ENCODE data around the gene EEPD1. TPM values are rescaled to one million over a fixed set of nuclear protein-coding genes. Genes with fewer than 3 reads are reported as not detected.
"Not testable (repeated sequence)": the region's sequence is repeated elsewhere in the genome, so short reads cannot be mapped to it uniquely, and the experiment has no call there.

EEPD1 gene
- 1 to 10 TPM; 1.3 TPM for total RNA-seq

DNA sequence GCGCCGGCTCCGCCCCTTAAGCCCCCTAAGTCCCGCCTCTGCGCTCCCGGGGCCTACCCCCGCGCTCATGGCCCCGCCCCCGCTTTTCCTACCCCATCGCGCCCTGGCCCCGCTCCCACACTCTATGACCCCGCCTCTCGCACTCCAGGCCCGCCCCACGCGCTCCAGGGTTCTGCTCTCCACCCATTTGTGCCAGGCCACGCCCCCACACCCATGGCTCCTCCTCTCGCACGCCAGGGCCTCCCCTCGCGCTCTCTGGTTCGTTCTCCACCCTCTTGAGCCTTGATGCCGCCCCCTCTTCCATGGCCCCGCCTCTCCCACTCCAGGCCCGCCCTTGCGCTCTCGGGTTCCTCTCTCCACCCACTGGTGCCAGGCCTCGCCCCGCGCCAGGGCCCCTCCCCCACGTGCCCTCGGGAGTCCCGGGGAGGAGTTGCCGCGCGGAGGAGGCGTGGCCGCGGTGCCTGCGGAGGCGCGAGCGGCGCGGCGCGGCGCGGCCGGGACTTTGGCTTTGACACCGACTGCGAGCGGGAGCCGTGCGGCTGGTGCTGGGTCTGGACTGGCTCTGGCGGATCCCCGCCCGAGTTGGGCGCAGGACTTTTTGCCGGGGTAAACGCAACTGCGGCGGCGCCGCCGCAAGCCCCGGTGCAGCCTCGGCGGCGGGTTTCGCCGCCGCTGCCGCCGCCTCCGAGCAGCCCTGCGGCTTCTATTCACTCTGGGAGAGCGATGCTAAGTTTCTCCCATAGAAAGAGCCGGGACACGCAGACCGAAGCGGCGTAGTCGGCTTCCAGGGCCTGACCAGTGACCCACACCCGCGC lies at the start of gene EEPD1:
Gene EEPD1 (plus strand): TSS at position 499 of the 815 bp plus-strand sequence. CDS start 1,071 bp downstream, outside the sequence.
- intact Hi-C loops (cut with DNase I, micrococcal nuclease): loop anchor here (1.0 to 2.0 kb wide), 9 partner anchors 38 to 458 kb away; partner anchors contain the start of genes SEPTIN7 (in 2 of the 2), ANLN (in 1 of the 2) and HERPUD2 (in 1 of the 2)
- no peaks in the 10 kb centered on the region for H3K9me3 Mint-ChIP-seq (ENCODE audit: low read depth)
- peaks cover 29% of the 10 kb centered on the region for H3K4me1 Mint-ChIP-seq
- no peaks in the 10 kb centered on the region for H3K27me3 Mint-ChIP-seq
- CTCF ChIA-PET: no interaction called here
- POLR2A ChIA-PET: no interaction called here
- H3K4me3 Mint-ChIP-seq: peak within 1 kb of the TSS; percentile 71
- peak within 1 kb of the TSS; percentile 43 for H3K27ac Mint-ChIP-seq
- ATAC-seq: peak; percentile 98
- H3K36me3 Mint-ChIP-seq (ENCODE audit: low read depth): no peaks in the 10 kb centered on the region
- DNase-seq: peak; percentile 100

- Mint-ChIP-seq H3K4me1 (no peaks in the 10 kb centered on the region), H3K27ac (no peak overlapping the region), H3K9me3 (ENCODE audit: low read depth) (peaks cover 8% of the 10 kb centered on the region), H3K27me3 (no peaks in the 10 kb centered on the region), H3K36me3 (ENCODE audit: low read depth) (no peaks in the 10 kb centered on the region), H3K4me3 (no peak overlapping the region)
- ChIA-PET POLR2A (no interaction called here), CTCF (interaction anchor here (0.5 kb wide), 2 partner anchors 18 to 184 kb away, joined by 3 to 4 read pairs; no protein-coding TSS in a partner anchor)
- intact Hi-C loops (cut with DNase I, micrococcal nuclease): no loop called here
- ATAC-seq: no peak
- no peak for DNase-seq
Observed at GRCh38 chr7:36103837-36104561, 49.1 kb upstream of the EEPD1 start.

DNA sequence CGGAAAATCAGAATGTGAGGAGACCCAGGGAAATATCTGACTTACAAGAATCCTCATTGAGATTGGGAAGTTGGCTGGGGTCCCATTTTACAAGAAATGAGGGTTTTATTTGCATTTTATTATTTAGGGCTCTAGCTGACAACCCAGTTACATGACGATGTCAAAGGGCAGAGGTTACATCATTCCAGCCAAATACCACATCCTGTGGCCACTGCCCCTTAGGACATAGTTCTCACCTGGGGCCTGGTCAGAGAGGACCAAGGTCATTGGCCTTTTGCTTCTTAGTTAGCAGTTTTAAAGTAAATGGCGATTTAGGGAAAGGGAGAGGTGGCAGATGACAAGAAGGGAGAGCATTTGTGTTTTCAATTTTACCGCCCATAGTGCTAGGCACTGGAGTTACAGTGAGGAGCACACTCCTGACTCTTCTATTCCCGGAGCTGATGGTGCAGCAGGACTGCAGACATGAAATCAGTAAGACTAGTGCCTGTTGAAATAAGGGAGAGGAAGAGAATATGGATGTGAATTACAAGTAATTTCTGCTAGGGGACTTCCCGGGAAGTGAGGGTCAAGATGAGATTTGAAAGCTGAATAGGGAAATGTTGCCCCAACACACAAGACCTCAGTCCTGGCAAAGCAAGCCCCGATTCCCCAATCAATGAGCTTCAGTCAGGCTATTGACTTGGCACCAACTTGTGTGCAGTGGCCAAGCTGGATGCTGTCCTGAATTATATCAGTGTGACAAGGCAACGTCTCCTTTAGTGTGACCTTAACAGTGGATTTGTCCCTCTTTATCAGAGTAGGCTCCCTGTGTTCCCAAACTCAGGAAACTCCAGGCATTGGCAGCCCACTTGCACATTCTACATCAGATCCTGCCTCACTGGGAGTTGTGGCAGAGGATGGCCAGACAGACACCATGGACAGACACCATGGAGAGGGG lies 45.8 kb upstream of the EEPD1 start:
- H3K4me3 Mint-ChIP-seq: peak overlapping the region; percentile 16
- H3K27me3 Mint-ChIP-seq; H3K27ac Mint-ChIP-seq; H3K4me1 Mint-ChIP-seq; ATAC-seq; intact Hi-C loops (cut with DNase I, micrococcal nuclease); CTCF ChIA-PET; POLR2A ChIA-PET; DNase-seq; H3K9me3 Mint-ChIP-seq (ENCODE audit: low read depth); H3K36me3 Mint-ChIP-seq (ENCODE audit: low read depth): not testable (repeated sequence)

DNA sequence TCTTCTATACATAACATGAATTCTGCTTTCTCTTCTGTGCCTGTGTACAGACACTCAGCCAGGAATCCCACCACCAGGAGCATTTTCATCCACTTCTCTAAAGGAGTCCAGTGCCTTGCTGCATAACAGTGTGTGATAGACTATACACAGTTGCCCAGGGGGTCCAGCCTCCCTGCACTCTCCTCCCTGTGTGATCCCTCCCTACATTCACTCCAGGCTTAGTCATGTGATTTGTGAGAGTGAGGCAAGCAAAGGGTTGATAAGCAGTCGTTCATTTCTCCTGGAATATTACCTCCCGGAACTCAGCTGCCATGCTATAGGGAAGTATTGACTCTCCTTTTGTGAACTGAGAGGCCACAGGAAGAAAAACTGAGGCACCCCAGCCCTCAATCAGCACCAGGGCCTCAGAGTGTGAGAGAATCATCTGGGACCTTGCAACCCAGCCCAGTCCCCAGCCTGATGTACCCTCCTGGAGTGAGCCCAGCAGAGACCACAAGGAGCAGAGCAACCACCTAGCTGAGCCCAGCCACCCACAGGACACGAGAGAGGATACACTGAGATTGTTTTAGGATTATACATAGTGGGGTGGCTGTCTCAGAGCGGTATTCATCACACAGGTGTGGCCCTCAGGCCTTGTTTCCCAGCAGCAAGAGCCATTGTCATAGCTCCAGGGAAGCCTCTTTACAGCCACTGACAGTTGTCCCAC lies 45.0 kb upstream of the EEPD1 start:
- intact Hi-C loops (cut with DNase I, micrococcal nuclease): no loop called here
- ChIA-PET CTCF (no interaction called here), POLR2A (no interaction called here)
- ATAC-seq (no peak), DNase-seq (no peak)
- Mint-ChIP-seq H3K4me1 (no peaks in the 10 kb centered on the region), H3K9me3 (ENCODE audit: low read depth) (no peaks in the 10 kb centered on the region), H3K27ac (no peak overlapping the region), H3K27me3 (peaks cover 6% of the 10 kb centered on the region), H3K4me3 (no peak overlapping the region), H3K36me3 (ENCODE audit: low read depth) (no peaks in the 10 kb centered on the region)

- H3K4me1 Mint-ChIP-seq: no peaks in the 10 kb centered on the region
- ATAC-seq (no peak), DNase-seq (no peak)
- H3K27me3 Mint-ChIP-seq: peaks cover 10% of the 10 kb centered on the region
- ChIA-PET CTCF (no interaction called here), POLR2A (interaction anchor here (0.6 kb wide), 1 partner anchor 77 kb away, joined by 3 read pairs; no protein-coding TSS in a partner anchor)
- no peak overlapping the region for H3K4me3 Mint-ChIP-seq
- H3K36me3 Mint-ChIP-seq (ENCODE audit: low read depth): no peaks in the 10 kb centered on the region
- intact Hi-C loops (cut with DNase I, micrococcal nuclease): no loop called here
- no peak overlapping the region for H3K27ac Mint-ChIP-seq
- no peaks in the 10 kb centered on the region for H3K9me3 Mint-ChIP-seq (ENCODE audit: low read depth)
Observed at GRCh38 chr7:36109013-36109627, 43.9 kb upstream of the EEPD1 start.

DNA sequence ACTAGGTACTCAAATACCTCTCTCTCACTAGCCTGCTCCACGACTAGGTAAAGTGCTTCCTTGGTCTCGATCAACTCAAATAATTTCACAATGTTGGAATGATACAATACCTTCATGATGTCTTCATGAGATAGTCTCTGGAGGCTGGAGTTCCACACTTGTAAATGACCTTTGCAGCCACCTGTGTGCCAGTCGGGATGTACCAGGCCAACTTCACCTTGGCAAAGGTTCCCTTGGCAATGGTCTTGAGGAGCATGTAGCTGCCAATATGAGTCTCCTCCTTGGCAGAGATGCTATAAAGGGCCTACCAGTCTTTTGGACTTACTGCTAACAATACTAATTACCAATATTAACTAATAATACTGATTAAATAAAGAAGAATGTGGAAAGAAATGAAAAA lies 42.5 kb upstream of the EEPD1 start:
- intact Hi-C loops (cut with DNase I, micrococcal nuclease): loop anchor here (10.0 kb wide), 2 partner anchors 306 to 386 kb away; partner anchors contain the start of gene SEPTIN7 (in 1 of the 2)

GRCh38 chr7:36112969-36113368 lies 40.1 kb upstream of the EEPD1 start:
- no peaks in the 10 kb centered on the region for H3K36me3 Mint-ChIP-seq (ENCODE audit: low read depth)
- intact Hi-C loops (cut with DNase I, micrococcal nuclease): loop anchor here (10.0 kb wide), 2 partner anchors 308 to 388 kb away; partner anchors contain the start of gene SEPTIN7 (in 1 of the 2)
- no peaks in the 10 kb centered on the region for H3K9me3 Mint-ChIP-seq (ENCODE audit: low read depth)
- peaks cover 23% of the 10 kb centered on the region for H3K27me3 Mint-ChIP-seq
- no peak overlapping the region for H3K27ac Mint-ChIP-seq
- H3K4me3 Mint-ChIP-seq: no peak overlapping the region
- POLR2A ChIA-PET: no interaction called here
- DNase-seq (no peak), ATAC-seq (no peak)
- peaks cover 32% of the 10 kb centered on the region for H3K4me1 Mint-ChIP-seq
- CTCF ChIA-PET: no interaction called here

More for the DNA sequence above, 42.5 kb upstream of the EEPD1 start:
- CTCF ChIA-PET: interaction anchor here (1.0 to 1.2 kb wide), 2 partner anchors 8 to 178 kb away, joined by 3 read pairs; no protein-coding TSS in a partner anchor
- peaks cover 9% of the 10 kb centered on the region for H3K4me1 Mint-ChIP-seq
- DNase-seq (no peak), ATAC-seq (no peak)
- H3K4me3 Mint-ChIP-seq: no peak overlapping the region
- H3K27ac Mint-ChIP-seq: no peak overlapping the region
- no peaks in the 10 kb centered on the region for H3K9me3 Mint-ChIP-seq (ENCODE audit: low read depth)
- no peaks in the 10 kb centered on the region for H3K36me3 Mint-ChIP-seq (ENCODE audit: low read depth)
- POLR2A ChIA-PET: no interaction called here
- H3K27me3 Mint-ChIP-seq: peaks cover 18% of the 10 kb centered on the region

- H3K4me3 Mint-ChIP-seq: no peak overlapping the region
- ChIA-PET CTCF (no interaction called here), POLR2A (interaction anchor here (0.8 kb wide), 1 partner anchor 130 kb away, joined by 4 read pairs; no protein-coding TSS in a partner anchor)
- no peak for ATAC-seq
- no peaks in the 10 kb centered on the region for H3K36me3 Mint-ChIP-seq (ENCODE audit: low read depth)
- DNase-seq: no peak
- H3K9me3 Mint-ChIP-seq (ENCODE audit: low read depth): no peaks in the 10 kb centered on the region
- no peak overlapping the region for H3K27ac Mint-ChIP-seq
- peaks cover 27% of the 10 kb centered on the region for H3K27me3 Mint-ChIP-seq
- intact Hi-C loops (cut with DNase I, micrococcal nuclease): loop anchor here (2.0 to 10.0 kb wide), 4 partner anchors 176 to 392 kb away; partner anchors contain the start of gene SEPTIN7 (in 1 of the 2)
- peaks cover 35% of the 10 kb centered on the region for H3K4me1 Mint-ChIP-seq
Observed at GRCh38 chr7:36114355-36114754, 38.7 kb upstream of the EEPD1 start.

- Mint-ChIP-seq H3K27ac (peak overlapping the region; percentile 59), H3K4me3 (no peak overlapping the region), H3K27me3 (peaks cover 27% of the 10 kb centered on the region), H3K36me3 (ENCODE audit: low read depth) (no peaks in the 10 kb centered on the region), H3K4me1 (peaks cover 35% of the 10 kb centered on the region), H3K9me3 (ENCODE audit: low read depth) (no peaks in the 10 kb centered on the region)
- POLR2A ChIA-PET: no interaction called here
- peak; percentile 99 for ATAC-seq
- DNase-seq: peak; percentile 96
- CTCF ChIA-PET: interaction anchor here (0.6 to 1.3 kb wide), 7 partner anchors 12 to 204 kb away, joined by 3 to 5 read pairs (median 3); no protein-coding TSS in a partner anchor
- intact Hi-C loops (cut with DNase I, micrococcal nuclease): loop anchor here (1.0 to 10.0 kb wide), 9 partner anchors 38 to 567 kb away; partner anchors contain the start of genes EEPD1 (in 2 of the 2) and SEPTIN7 (in 1 of the 2)
Observed at GRCh38 chr7:36115448-36116321, 37.4 kb upstream of the EEPD1 start.
